DND-41 (cell line): ENCODE data around the gene OAS1.

Experiments
- ATAC-seq: fragments of 200-7000 bp; cut with Tn5 transposase; 3 replicates; pipeline ENCODE4 v1.9.1; 2021; ENCODE audit warnings: low read depth; ENCODE audit not compliant: insufficient read depth
- DNase-seq: peaks from one replicate; pipeline ENCODE4 v3.0.0-alpha.2; 2020
- H2AFZ ChIP-seq: 2 replicates; pipeline ENCODE4 v1.6.0; 2012; ENCODE audit warnings: low read depth, low read length
- H3K27ac ChIP-seq: 2 replicates; pipeline ENCODE4 v1.5.1; 2012; ENCODE audit warnings: low read length, inconsistent platforms
- H3K27me3 ChIP-seq: fragments of 200-600 bp; sonication (generic); 2 replicates; pipeline ENCODE4 v1.6.0; 2012; ENCODE audit warnings: low read length, mild to moderate bottlenecking, inconsistent platforms; ENCODE audit not compliant: insufficient read depth, poor library complexity
- H3K36me3 ChIP-seq: 2 replicates; pipeline ENCODE4 v1.5.1; 2012; ENCODE audit warnings: low read length, inconsistent platforms; ENCODE audit not compliant: insufficient read depth
- H3K4me1 ChIP-seq: 2 replicates; pipeline ENCODE4 v1.5.1; 2012; ENCODE audit warnings: mild to moderate bottlenecking, low read length; ENCODE audit not compliant: insufficient read depth
- H3K4me2 ChIP-seq: 2 replicates; pipeline ENCODE4 v1.6.0; 2012; ENCODE audit warnings: mild to moderate bottlenecking, moderate library complexity, low read length, inconsistent platforms; ENCODE audit not compliant: insufficient read depth
- H3K4me3 ChIP-seq, 2 experiments: fragments of 200-600 bp in 1 of 2; shearing (Covaris generic) in 1 of 2; 2 replicates each; pipeline ENCODE4 v1.5.1; 2012 to 2016; ENCODE audit warnings: inconsistent platforms in 2 of 2, low read length in 2 of 2, mild to moderate bottlenecking in 2 of 2, low read depth in 1 of 2, moderate library complexity in 1 of 2
- H3K79me2 ChIP-seq: 2 replicates; pipeline ENCODE4 v1.6.0; 2012; ENCODE audit warnings: low read length, inconsistent platforms; ENCODE audit not compliant: insufficient read depth
- H3K9ac ChIP-seq: 2 replicates; pipeline ENCODE4 v1.6.0; 2012; ENCODE audit warnings: low read depth, mild to moderate bottlenecking, inconsistent platforms, low read length, moderate library complexity
- H3K9me3 ChIP-seq: 2 replicates; pipeline ENCODE4 v1.5.1; 2012; ENCODE audit warnings: low read length, moderate library complexity, mild to moderate bottlenecking, inconsistent platforms; ENCODE audit not compliant: insufficient read depth, severe bottlenecking
- H4K20me1 ChIP-seq: 2 replicates; pipeline ENCODE4 v1.6.0; 2012; ENCODE audit warnings: low read length; ENCODE audit not compliant: insufficient read depth
- EZH2 ChIP-seq: IDR thresholded peaks from 3 replicates; pipeline ENCODE4 v1.6.1; 2012; ENCODE audit warnings: borderline replicate concordance, low read depth, mild to moderate bottlenecking, moderate library complexity, low read length, inconsistent platforms; ENCODE audit not compliant: severe bottlenecking
- TF ChIP-seq, protein P1 (sequence below): IDR thresholded peaks from 2 replicates; pipeline ENCODE4 v1.5.1; 2012; ENCODE audit warnings: borderline replicate concordance, low read length, moderate library complexity, mild to moderate bottlenecking; ENCODE audit not compliant: poor library complexity, severe bottlenecking; ENCODE audit errors: extremely low read depth

The OAS1 gene

DNA sequence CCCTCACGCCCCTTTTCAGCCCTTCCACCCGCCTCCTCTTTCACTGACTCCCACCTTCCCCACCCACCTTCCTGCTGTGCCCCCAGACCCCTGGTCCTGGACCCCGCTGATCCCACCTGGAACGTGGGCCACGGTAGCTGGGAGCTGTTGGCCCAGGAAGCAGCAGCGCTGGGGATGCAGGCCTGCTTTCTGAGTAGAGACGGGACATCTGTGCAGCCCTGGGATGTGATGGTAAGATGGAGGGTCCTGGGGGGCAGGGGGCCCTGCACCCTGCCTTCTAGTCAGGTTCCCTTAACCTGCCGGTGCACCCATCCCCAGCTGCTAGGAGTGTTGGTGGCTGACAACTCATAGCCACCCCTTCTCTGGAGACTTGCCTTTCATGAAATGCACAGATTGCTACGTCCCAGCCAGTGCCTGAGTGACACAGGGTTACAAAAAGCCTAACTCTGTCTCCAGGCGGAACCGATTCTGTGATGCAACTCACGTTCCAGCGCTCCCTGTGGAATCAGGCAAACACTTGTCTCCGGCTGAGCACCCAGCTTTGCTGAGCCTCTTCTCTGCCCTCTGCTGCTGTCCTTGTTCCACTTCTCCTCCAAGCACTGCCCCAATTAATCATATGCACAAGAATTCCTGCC lies 56.6 kb downstream of the OAS1 start:
- TF ChIP-seq EZH2 = no peak
- TF ChIP-seq, protein P1, sequence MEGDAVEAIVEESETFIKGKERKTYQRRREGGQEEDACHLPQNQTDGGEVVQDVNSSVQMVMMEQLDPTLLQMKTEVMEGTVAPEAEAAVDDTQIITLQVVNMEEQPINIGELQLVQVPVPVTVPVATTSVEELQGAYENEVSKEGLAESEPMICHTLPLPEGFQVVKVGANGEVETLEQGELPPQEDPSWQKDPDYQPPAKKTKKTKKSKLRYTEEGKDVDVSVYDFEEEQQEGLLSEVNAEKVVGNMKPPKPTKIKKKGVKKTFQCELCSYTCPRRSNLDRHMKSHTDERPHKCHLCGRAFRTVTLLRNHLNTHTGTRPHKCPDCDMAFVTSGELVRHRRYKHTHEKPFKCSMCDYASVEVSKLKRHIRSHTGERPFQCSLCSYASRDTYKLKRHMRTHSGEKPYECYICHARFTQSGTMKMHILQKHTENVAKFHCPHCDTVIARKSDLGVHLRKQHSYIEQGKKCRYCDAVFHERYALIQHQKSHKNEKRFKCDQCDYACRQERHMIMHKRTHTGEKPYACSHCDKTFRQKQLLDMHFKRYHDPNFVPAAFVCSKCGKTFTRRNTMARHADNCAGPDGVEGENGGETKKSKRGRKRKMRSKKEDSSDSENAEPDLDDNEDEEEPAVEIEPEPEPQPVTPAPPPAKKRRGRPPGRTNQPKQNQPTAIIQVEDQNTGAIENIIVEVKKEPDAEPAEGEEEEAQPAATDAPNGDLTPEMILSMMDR = no peak
- DNase-seq = no peak
- Histone ChIP-seq H3K4me1 (no peaks in the 10 kb centered on the region), H2AFZ (no peak overlapping the region), H3K4me2 (no peak overlapping the region), H3K4me3 (no peak overlapping the region), H3K9me3 (peaks cover 7% of the 10 kb centered on the region), H3K9ac (no peak overlapping the region), H3K27ac (no peak overlapping the region), H4K20me1 (no peaks in the 10 kb centered on the region), H3K27me3 (no peaks in the 10 kb centered on the region), H3K36me3 (peaks cover 86% of the 10 kb centered on the region), H3K79me2 (no peaks in the 10 kb centered on the region)
- ATAC-seq = no peak

DNA sequence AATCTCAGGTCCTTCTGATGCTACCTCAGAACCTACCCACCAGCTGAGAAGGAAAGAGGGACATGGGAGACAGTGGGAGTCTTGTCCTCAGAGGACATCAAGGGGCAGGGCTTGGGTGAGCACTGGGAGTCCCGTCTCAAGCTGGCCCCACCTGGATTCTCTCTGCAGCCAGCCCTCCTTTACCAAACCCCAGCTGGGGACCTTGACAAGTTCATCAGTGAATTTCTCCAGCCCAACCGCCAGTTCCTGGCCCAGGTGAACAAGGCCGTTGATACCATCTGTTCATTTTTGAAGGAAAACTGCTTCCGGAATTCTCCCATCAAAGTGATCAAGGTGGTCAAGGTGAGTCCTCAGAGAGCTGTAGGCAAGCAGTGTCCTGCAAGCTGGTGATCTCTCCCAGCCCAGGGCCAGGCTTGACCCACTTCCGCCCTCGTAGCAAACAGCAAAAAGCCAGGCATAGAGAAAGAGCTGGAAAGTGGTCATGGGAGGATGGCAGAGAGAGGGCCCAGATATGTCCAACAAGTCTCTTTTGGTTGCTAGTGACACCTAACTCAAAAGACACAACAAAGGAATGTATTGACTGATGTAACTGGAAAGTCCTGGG lies 57.4 kb downstream of the OAS1 start:
- ATAC-seq (no peak), DNase-seq (no peak)
- H4K20me1 ChIP-seq = no peaks in the 10 kb centered on the region
- H3K36me3 ChIP-seq = peaks cover 82% of the 10 kb centered on the region
- no peaks in the 10 kb centered on the region for H3K27me3 ChIP-seq
- peaks cover 3% of the 10 kb centered on the region for H3K9me3 ChIP-seq
- no peak overlapping the region for H3K27ac ChIP-seq
- H3K9ac ChIP-seq = no peak overlapping the region
- no peak overlapping the region for H2AFZ ChIP-seq
- TF ChIP-seq, protein P1 = no peak
- TF ChIP-seq EZH2 = no peak
- no peaks in the 10 kb centered on the region for H3K79me2 ChIP-seq
- no peaks in the 10 kb centered on the region for H3K4me1 ChIP-seq
- no peak overlapping the region for H3K4me2 ChIP-seq
- H3K4me3 ChIP-seq = no peak overlapping the region

DNA sequence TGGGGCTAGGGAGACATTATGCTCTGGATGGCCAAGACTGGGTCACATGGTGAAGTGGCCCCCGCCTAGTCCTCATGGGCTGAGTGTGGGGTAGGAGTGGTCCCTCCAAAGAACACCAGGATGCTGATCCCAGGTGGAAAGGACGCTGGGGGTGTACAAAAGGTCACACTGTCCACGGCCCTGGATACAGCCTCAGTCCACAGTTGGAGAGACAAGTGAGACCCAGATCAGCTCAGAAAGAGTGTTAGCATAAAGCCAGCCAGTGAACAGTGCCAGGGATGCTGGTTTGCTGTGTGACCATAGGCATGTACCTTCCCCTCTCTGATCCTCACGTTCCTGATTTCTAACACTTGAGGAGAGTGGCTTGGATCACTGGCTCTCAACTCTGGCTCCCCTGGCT lies 58.2 kb downstream of the OAS1 start:
- Histone ChIP-seq H3K27me3 (no peaks in the 10 kb centered on the region), H3K79me2 (no peaks in the 10 kb centered on the region), H2AFZ (no peak overlapping the region), H3K4me1 (no peaks in the 10 kb centered on the region), H3K9me3 (no peaks in the 10 kb centered on the region), H3K27ac (no peak overlapping the region), H3K9ac (no peak overlapping the region), H3K36me3 (peaks cover 84% of the 10 kb centered on the region), H3K4me3 (no peak overlapping the region), H3K4me2 (no peak overlapping the region), H4K20me1 (no peaks in the 10 kb centered on the region)
- ATAC-seq (no peak), DNase-seq (no peak)
- no peak for TF ChIP-seq EZH2
- TF ChIP-seq, protein P1 = no peak
